ENCODE data around the gene AAR2.

Gene AAR2

GRCh38 chr20:36261389-36262105, 25.3 kb downstream of the AAR2 start:
- no peak for DNase-seq

DNA sequence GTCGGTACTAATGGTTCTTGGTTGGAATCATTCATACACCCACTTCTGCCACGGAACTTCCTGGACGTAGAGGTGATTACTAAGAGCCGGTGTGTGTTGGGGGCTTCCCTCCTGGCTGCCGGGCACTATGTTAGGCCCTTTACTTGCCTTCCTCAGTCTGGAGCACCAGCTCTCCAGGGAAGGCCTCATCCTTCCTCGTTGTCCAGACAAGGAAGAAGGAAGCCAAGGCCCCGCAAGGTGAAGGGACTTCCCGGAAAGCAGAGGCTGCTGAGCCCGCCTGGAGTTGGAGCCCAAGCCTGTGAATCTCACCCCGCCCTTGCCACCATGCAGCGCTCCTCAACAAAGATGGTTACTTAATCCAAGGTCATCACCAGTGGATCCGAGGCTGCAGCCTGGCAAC, 26.2 kb downstream of the AAR2 start:
- no peak for DNase-seq

GRCh38 chr20:36264426-36265246, 28.4 kb downstream of the AAR2 start:
- DNase-seq, result no peak

DNA sequence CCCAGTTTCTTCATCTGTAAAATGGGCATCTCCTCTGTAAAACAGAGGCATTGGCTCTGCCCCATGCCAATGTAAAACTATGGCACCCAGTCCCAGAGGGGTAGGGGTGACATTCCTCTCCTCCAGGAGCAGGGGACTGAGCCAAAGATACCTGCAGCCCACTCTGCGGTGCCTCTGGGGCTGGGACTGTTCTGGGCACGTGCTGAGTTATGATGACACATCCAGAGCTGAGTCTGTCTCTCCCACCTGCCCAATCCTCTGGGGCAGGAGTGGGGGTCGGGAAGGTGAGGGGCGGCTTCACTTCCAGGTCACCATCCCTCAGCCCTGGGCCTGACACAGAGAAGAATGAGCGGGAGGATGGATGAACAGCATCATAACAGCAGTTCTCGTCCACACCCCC, 29.9 kb downstream of the AAR2 start:
- DNase-seq, result no peak

DNA sequence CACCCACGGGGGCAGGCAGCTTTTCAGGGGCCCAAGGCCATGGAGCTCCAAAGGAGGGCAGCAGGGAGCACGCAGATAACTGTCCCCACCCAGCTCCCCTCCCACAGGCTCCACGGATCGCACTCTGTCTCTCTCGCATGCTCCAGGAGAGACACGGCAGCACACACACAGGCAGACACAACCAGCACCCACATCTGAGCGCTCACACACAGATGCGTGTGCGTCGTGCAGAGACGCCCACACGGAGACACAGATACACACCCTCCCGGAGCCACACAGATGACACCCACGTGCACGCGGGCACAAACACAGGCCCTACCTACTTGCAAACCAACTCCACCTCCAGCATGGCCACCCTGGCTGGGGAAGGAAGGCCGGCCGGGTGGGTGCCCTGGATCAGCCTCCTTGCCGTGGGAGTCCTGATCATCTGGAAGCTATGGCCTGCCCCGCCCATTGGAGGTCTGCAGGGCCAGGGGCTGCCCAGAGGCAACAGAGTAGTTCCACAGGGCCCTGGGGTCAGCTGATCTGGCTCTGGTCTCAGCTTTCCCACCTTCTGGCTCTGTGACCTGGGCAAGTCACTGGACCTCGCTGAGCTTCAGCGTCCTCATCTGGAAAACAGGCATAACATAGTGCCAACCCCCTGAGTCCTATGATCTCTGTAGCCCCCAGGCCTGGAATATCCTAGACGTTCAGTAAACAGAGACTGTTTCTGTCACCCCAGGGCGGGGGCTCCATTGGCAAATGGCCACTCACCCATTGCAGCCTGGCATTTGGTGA, 31.5 kb downstream of the AAR2 start:
- no peak for DNase-seq

DNA sequence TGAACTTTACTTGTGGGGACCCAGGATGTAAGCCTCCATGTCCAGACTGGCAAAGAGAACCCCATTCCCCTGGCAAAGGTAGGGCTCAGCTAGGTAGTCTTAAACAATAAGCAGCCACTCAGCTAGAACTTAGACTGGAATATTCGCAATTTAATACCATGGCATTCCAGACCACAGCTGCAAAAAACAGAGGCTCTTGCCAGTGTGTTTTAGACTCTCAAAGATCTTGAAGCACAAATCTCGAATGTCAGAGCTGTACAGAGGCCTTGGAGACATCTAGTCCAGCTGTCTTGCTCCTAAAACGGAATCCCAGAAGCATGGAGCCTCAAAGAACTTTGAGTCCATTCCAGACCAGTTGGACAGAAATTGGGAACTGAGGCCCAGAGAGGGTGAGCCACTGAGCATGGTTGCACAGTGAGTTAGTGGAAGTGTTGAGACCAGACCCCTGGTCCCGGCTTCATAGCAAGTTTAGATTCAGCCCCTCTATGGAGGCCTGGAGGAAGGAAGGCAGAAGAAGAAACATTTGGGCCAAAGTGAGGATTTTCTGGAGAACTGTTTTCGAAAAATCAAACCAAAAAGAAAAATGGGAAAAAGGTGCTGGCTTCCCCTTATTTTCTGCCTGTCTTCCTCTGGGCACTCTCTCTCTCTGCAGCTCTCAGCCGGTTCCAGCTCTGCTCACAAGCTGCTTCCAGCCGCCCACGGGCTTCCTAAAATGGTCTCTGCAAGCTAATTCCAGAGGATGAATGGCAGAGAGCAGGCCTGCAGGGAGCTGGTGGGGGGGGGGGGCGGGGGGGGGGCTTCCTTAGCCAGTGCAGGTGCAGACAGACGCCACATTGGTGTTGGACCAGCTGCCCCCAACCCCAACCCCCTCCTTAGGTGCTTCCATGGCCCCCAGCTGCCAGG, 32.4 kb downstream of the AAR2 start:
- no peak for DNase-seq

DNA sequence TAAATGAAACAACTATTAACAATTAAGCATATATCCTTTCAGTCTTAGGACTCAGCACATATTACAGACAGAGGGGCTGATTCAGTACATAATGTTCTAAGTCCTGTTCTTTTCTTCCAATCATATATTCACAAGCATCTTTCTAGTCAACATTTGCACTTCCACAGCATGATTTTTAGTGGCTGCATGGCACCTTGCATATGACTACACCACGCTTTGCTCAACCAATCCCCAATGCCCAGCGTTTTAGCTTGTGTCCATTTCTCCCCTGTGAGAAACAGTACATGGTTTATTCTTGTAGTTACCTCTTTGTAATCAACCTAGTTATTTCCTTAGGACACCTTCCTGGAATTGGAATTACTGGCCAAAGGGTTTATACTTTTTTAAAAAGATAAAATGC, 33.2 kb downstream of the AAR2 start:
- no peak for DNase-seq

- no peak for DNase-seq
Measured at GRCh38 chr20:36270744-36271638, 34.7 kb downstream of the AAR2 start.

DNA sequence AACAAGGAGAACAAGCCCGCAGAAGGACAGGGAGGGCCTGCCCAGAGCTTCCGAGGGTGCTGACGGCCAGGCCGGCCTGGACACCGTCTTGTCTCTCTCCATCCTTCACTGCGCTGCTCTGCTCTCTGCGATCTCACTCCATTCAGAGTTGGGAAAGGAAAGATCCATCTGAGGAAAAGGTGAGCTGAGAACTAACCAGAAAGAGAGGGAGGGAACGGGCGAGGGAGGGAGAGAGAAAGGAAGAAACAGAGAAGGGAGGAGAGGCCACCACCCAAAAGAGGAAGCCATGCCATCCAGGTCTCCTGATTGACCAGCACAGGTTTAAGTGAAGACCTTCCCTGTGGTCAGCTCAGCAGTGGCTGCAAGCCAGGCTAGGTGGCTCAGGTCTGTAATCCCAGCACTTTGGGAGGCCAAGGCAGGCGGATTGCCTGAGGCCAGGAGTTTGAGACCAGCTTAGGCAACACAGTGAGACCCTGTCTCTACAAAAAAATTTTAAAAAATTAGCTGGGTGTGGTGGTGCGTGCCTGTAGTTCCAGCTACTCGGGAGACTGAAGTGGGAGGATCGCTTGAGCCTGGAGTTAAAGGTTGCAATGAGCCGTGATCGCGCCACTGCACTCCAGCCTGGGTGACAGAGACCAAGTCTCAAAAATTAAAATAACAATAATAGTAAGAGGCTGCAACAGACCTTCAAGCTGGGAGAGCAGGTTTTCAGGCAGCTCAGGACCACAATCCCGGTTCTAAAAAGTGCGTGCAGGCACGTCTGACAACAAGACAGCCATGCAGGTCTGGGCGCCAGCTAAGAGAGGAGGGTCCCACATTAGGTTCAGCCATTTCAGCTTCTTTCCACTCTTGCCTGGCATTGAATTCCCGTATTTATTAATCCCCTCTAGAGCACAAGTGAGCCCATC, 35.6 kb downstream of the AAR2 start:
- no peak for DNase-seq

DNA sequence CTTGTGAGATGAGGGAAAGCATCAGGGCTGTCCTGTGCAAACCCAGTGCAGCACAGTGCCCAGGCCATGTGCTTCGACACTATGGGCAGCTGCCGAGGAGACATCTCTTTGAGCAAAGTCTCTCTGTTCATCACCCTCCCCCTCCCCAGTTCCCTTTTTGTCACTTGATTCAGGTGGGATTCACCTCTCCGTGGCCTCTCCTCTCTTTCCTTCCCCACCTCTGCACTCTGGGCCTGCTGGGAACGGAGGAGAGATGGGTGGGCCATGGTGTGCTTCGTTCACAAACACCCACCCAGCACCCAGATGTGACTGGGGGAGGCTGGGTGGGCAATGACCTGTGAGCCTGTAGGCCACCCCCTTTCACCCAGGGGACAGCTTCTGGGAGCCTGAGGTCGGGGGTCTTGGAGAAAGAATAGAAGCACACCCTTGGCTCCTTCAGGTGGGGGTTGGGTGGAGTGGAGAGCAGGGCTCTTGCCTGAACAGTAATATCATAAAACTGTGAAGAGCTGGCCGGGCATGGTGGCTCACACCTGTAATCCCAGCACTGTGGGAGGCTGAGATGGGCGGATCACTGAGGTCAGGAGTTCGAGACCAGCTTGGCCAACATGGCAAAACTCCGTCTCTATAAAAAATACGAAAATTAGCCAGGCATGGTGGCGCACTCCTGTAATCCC, 36.4 kb downstream of the AAR2 start:
- no peak for DNase-seq

GRCh38 chr20:36273414-36274180, 37.3 kb downstream of the AAR2 start:
- no peak for DNase-seq

DNA sequence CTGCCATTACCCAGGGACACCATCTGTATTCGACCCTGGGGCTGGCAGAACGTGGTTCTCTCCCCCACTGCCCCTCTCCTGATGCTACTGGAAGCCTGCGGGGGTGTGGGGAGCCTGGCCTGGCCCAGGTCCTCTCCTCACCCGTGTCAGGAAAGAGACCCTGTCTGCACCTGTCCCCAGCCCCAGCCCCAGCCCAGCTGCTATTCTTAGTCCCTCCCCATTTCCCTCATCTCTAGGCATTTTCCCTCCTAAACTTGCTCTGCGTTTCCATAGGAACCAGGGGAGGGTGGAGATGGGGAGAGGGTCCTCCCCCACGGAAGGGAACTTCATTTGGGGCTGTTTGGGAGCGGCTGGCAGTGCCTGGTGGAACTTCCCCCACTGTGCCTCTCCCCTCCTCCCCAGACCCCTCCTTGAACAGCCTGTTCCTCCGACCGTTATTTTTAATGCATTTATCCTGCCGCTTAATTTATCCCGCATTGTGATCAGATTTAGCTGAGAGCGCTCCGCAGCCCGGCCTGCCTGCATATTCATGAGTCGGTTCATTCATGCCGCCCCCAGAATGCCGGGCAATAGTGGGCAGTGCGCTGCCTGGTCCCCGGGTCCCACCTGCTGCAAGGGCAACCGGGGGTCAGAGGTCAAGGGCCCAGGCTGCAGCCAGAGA, 38.0 kb downstream of the AAR2 start:
- DNase-seq, result no peak

- DNase-seq, result no peak
Measured at GRCh38 chr20:36275011-36275410, 38.7 kb downstream of the AAR2 start.

DNA sequence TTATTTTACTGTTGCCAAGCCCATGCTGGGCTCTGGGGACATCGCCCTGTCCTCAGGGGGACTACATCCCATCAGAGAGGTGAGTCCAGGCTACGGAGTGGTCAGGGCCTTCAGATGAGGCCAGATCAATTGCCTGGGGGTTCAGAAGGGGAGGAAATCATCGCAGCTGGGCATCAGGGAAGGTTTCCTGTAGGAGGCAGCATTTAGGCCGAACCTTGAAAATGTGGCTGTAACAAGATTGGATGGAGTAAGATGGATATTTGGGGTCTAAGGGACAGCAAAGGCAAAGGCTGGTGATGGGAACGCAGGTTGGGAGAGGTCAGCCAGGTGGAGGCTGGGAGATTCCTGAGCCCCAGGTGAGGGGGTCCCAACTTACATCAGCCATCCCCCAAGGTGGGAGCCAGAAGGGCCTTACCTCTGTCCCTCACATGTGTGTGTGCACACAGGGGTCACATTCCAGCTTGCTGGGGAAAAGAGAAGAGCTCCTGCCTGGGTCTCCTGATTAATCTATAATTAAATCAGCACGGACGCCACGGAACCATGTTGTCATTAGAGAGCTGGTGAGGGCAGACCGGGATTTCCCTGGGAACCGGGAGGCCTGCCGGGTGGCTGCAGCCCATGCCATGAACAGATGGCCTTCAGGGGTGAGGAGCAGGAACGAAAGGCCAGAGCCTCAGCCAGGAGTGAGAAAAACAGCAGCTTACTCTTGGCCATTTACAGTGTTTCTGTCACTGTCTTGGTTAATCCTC, 39.3 kb downstream of the AAR2 start:
- no peak for DNase-seq

GRCh38 chr20:36277546-36277945, 41.3 kb downstream of the AAR2 start:
- DNase-seq, result no peak

DNA sequence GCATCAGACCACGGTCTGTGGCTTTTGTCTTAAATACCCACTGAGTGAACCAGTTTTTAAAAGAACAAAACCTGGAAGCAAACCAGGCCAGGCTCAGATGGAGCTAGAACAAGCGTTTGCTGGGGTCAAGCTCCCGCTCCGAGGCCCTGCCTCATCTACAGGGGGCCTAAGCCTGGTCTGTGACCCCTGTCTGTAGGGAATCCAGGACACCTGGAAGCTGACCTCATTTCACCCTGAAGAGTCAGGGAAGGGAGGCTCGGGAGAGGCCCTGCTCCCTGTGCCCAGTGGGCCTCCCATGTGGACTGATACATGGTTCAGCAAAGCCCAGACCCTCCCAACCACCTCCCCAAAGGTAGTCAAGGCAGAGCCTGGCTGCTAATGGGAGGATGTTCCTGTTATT, 43.1 kb downstream of the AAR2 start:
- DNase-seq, result no peak

DNA sequence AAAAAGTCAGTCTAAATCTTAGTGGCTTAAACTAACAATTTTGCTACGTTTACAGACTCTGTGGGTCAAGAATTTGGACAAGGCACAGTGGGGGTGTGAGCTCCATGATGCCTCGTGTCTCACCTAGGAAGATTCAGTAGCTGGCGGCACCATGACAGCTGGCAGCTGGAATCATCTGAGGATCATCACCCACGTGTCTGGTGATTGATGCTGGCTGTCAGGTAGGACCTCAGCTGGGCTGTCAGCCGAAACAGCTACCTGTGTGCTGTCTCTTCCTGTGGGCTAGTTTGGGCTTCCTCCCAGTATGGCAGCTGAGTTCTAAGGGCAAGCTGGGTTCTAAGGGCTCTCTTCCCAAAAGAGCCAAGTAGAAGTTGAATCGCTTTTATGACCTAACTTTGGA, 43.5 kb downstream of the AAR2 start:
- no peak for DNase-seq

Data from activated naive CD4-positive, alpha-beta T cell treated with anti-CD3 and anti-CD28 coated beads, Interleukin-2, amount 50 U/mL, for 16 hours (primary cell).